LNCAP (cell line): Measurements from ENCODE around the gene RBBP8.

Source experiments
- CTCF ChIP-seq: fragments of 450-650 bp; IDR thresholded peaks from 2 replicates; pipeline ENCODE4 v1.5.1; 2017; ENCODE audit warnings: mild to moderate bottlenecking

Gene RBBP8

GRCh38 chr18:23012249-23012648, 79.1 kb downstream of the RBBP8 start:
- no peak for TF ChIP-seq CTCF

- no peak for TF ChIP-seq CTCF
Observed at GRCh38 chr18:23020555-23021294, 87.6 kb downstream of the RBBP8 start.

GRCh38 chr18:23021623-23022022, 88.5 kb downstream of the RBBP8 start:
- no peak for TF ChIP-seq CTCF

- TF ChIP-seq CTCF: no peak
Observed at GRCh38 chr18:23032030-23032582, 99.0 kb downstream of the RBBP8 start.

- TF ChIP-seq CTCF: no peak
Observed at GRCh38 chr18:23033056-23033455, 99.9 kb downstream of the RBBP8 start.

- TF ChIP-seq CTCF: no peak
Observed at GRCh38 chr18:23036660-23037201, 103.6 kb downstream of the RBBP8 start.

GRCh38 chr18:23037646-23038045, 104.5 kb downstream of the RBBP8 start:
- no peak for TF ChIP-seq CTCF
